Stimulated activated CD8-positive, alpha-beta memory T cell treated with anti-CD3 and anti-CD28 coated beads, Interleukin-2, amount 100 ng/mL, for 1 hour (primary cell): Measurements from ENCODE around the gene BMPR1A.

ENCODE experiments used
- DNase-seq, 2 donors: peaks; one replicate each; pipeline ENCODE4 v3.0.0-alpha.2; 2020; ENCODE audit warnings: low read depth in 2 of 2

Gene BMPR1A

GRCh38 chr10:86756511-86757112 is at the start of gene BMPR1A:
BMPR1A (plus strand) TSS chr10:86756619; CDS start chr10:86876019, 119,400 bp downstream.
- DNase-seq = no peak

- no peak for DNase-seq
Measured at GRCh38 chr10:86706977-86707376, 49.4 kb upstream of the BMPR1A start.

GRCh38 chr10:86707505-86707904 is 48.9 kb upstream of the BMPR1A start:
- no peak for DNase-seq

GRCh38 chr10:86708068-86708782 is 48.2 kb upstream of the BMPR1A start:
- DNase-seq = no peak

GRCh38 chr10:86708783-86709380 is 47.5 kb upstream of the BMPR1A start:
- DNase-seq = no peak

- no peak for DNase-seq
Measured at GRCh38 chr10:86709396-86710185, 46.8 kb upstream of the BMPR1A start.

GRCh38 chr10:86710987-86711512 is 45.4 kb upstream of the BMPR1A start:
- peak; percentile 62 to 70 for DNase-seq

GRCh38 chr10:86711513-86712316 is 44.7 kb upstream of the BMPR1A start:
- peak in 1 of 2 donors; percentile 20 for DNase-seq

- no peak for DNase-seq
Measured at GRCh38 chr10:86712317-86712707, 44.1 kb upstream of the BMPR1A start.

GRCh38 chr10:86715156-86715795 is 41.1 kb upstream of the BMPR1A start:
- no peak for DNase-seq

- no peak for DNase-seq
Measured at GRCh38 chr10:86715836-86716235, 40.6 kb upstream of the BMPR1A start.

GRCh38 chr10:86716466-86716865 is 40.0 kb upstream of the BMPR1A start:
- no peak for DNase-seq

- DNase-seq = no peak
Measured at GRCh38 chr10:86718556-86718955, 37.9 kb upstream of the BMPR1A start.

GRCh38 chr10:86721232-86721631 is 35.2 kb upstream of the BMPR1A start:
- DNase-seq = no peak

GRCh38 chr10:86723009-86723408 is 33.4 kb upstream of the BMPR1A start:
- DNase-seq = no peak

GRCh38 chr10:86724445-86724844 is 32.0 kb upstream of the BMPR1A start:
- DNase-seq = no peak

GRCh38 chr10:86725980-86726676 is 30.3 kb upstream of the BMPR1A start:
- no peak for DNase-seq

- no peak for DNase-seq
Measured at GRCh38 chr10:86726677-86726999, 29.8 kb upstream of the BMPR1A start.

GRCh38 chr10:86727470-86727869 is 28.9 kb upstream of the BMPR1A start:
- DNase-seq = no peak

- DNase-seq = no peak
Measured at GRCh38 chr10:86728056-86728455, 28.4 kb upstream of the BMPR1A start.
